H1 (cell line): ENCODE results near the gene GNRHR. TPM values are rescaled to one million over a fixed set of nuclear protein-coding genes. Genes with fewer than 3 reads are reported as not detected.

ENCODE experiments used
- polyA plus RNA-seq, 7 experiments: library from polyadenylated mRNA; depleted of rRNA in 3 of 7; stranded (reverse) in 5 of 7; unstranded in 2 of 7; fragments of >200 nt in 5 of 7; fragments of 200-250 nt in 2 of 7; gene quantifications; 1 replicate in 5 of 7; 2 replicates in 1 of 7; 4 replicates in 1 of 7; pipeline versions ENCODE4 v1.2.1 to v1.2.3, GENCODE V29; 2011 to 2013; ENCODE audit warnings: missing spikeins in 2 of 7, mixed read lengths in 2 of 7
- small RNA-seq: library from polyadenylated mRNA; stranded (forward); fragments of <200 nt; extraction: miRNeasy Mini kit (QIAGEN cat#:217004); gene quantifications from one replicate; pipeline ENCODE3, GENCODE V24; 2013; ENCODE audit not compliant: insufficient read depth
- total RNA-seq: library from RNA; stranded (reverse); fragmentation: NEBNext Ultra II Directional; extraction: Animal tissue kit (Norgen Biotek cat#: 25700); gene quantifications from 2 replicates; pipeline ENCODE4 v1.2.1, GENCODE V29; 2021

GNRHR gene
- total and polyA plus RNA-seq, 2 of the 8 experiments (the other 6 are each of a cell fraction or from before 2014, with no cell fraction given), result not detected

Small RNA genes lying within 50 kb of the gene (small RNA-seq; reads per million reads assigned to genes)
- not detected for gene RF00091

Other genes with a start within 250 kb of the GNRHR start
- gene CENPC, start 208.9 kb downstream of the GNRHR start, total RNA-seq, result 14.4 and 15.7 TPM in 2 replicates
- gene CENPC, start 208.9 kb downstream of the GNRHR start, polyA plus RNA-seq (2011; rRNA removed), result 2.2 and 2.8 TPM in 2 replicates
- gene STAP1, start 195.7 kb downstream of the GNRHR start, total RNA-seq, result not detected in 2 replicates
- not detected in 2 replicates for gene STAP1, start 195.7 kb downstream of the GNRHR start, polyA plus RNA-seq (2011; rRNA removed)
- 74.3 and 78.0 TPM in 2 replicates for gene UBA6, start 53.2 kb downstream of the GNRHR start, total RNA-seq
- 14.7 and 17.4 TPM in 2 replicates for gene UBA6, start 53.2 kb downstream of the GNRHR start, polyA plus RNA-seq (2011; rRNA removed)
- gene TMPRSS11D, start 129.6 kb upstream of the GNRHR start, total RNA-seq, result not detected in 2 replicates
- gene TMPRSS11D, start 129.6 kb upstream of the GNRHR start, polyA plus RNA-seq (2011; rRNA removed), result not detected in 2 replicates
- gene TMPRSS11A, start 209.1 kb upstream of the GNRHR start, total RNA-seq, result not detected in 2 replicates
- gene TMPRSS11A, start 209.1 kb upstream of the GNRHR start, polyA plus RNA-seq (2011; rRNA removed), result not detected in 2 replicates